Measurements from ENCODE around the gene C19orf85.

DNA sequence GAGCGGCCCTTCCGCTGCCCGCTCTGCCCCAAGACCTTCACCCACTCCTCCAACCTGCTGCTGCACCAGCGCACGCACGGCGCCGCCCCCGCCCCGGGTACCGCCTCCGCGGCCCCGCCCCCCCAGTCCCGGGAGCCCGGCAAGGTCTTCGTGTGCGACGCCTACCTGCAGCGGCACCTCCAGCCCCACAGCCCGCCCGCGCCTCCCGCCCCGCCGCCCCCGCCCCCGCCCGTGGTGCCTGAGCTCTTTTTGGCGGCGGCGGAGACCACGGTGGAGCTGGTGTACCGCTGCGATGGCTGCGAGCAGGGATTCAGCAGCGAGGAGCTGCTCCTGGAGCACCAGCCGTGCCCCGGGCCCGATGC lies 17.2 kb upstream of the C19orf85 start:
- TF ChIP-seq, protein P1, sequence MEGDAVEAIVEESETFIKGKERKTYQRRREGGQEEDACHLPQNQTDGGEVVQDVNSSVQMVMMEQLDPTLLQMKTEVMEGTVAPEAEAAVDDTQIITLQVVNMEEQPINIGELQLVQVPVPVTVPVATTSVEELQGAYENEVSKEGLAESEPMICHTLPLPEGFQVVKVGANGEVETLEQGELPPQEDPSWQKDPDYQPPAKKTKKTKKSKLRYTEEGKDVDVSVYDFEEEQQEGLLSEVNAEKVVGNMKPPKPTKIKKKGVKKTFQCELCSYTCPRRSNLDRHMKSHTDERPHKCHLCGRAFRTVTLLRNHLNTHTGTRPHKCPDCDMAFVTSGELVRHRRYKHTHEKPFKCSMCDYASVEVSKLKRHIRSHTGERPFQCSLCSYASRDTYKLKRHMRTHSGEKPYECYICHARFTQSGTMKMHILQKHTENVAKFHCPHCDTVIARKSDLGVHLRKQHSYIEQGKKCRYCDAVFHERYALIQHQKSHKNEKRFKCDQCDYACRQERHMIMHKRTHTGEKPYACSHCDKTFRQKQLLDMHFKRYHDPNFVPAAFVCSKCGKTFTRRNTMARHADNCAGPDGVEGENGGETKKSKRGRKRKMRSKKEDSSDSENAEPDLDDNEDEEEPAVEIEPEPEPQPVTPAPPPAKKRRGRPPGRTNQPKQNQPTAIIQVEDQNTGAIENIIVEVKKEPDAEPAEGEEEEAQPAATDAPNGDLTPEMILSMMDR (IDR thresholded peaks at IDR 0.05), result no peak
- TF ChIP-seq POLR2A (IDR thresholded peaks at IDR 0.05) (no peak), POLR2AphosphoS5 (IDR thresholded peaks at IDR 0.05) (no peak)
